ENCODE measurements around the gene SPACA1.

SPACA1 gene

GRCh38 chr6:88107241-88107640, 59.6 kb downstream of the SPACA1 start:
- no peak for DNase-seq

GRCh38 chr6:88111991-88112390, 64.3 kb downstream of the SPACA1 start:
- no peak for DNase-seq

GRCh38 chr6:88114838-88115237, 67.2 kb downstream of the SPACA1 start:
- DNase-seq = no peak

GRCh38 chr6:88115307-88115706, 67.7 kb downstream of the SPACA1 start:
- DNase-seq = no peak

GRCh38 chr6:88116276-88116675, 68.6 kb downstream of the SPACA1 start:
- no peak for DNase-seq
